Measurements from ENCODE around the gene DENND1A. TPM values are rescaled to one million over a fixed set of nuclear protein-coding genes. Genes with fewer than 3 reads are reported as not detected.

The DENND1A gene
- total and polyA plus RNA-seq, 2 of the 13 experiments (the other 11 are each of a cell fraction or from before 2014, with no cell fraction given) = 14.8 to 30.1 TPM

GRCh38 chr9:123470121-123470782, 459.7 kb downstream of the DENND1A start (continued):
- TF ChIP-seq PAX8 (CRISPR knock-in tag; IDR thresholded peaks at IDR 0.05; ENCODE audit: borderline replicate concordance) (no peak), ZNF136 (CRISPR knock-in tag; IDR thresholded peaks at IDR 0.05; ENCODE audit: low read depth) (no peak), ZNF329 (CRISPR knock-in tag; IDR thresholded peaks at IDR 0.05; ENCODE audit: low read depth) (no peak), ZNF367 (CRISPR knock-in tag; IDR thresholded peaks at IDR 0.05; ENCODE audit: borderline replicate concordance) (no peak), NFYB (CRISPR knock-in tag; IDR thresholded peaks at IDR 0.05) (peak; percentile 42), RAD51 (IDR thresholded peaks at IDR 0.05; ENCODE audit: borderline replicate concordance) (no peak), FOXO1 (CRISPR knock-in tag; IDR thresholded peaks at IDR 0.05) (no peak; the same call in 1 of the 2 replicates), ZNF768 (CRISPR knock-in tag; IDR thresholded peaks at IDR 0.05) (no peak), CSRNP2 (CRISPR knock-in tag; conservative IDR thresholded peaks at IDR 0.05; ENCODE audit: low read depth) (no peak), ZNF570 (CRISPR knock-in tag; IDR thresholded peaks at IDR 0.05; ENCODE audit: borderline replicate concordance) (no peak), NFATC3 (CRISPR knock-in tag; IDR thresholded peaks at IDR 0.05) (no peak), ZNF121 (CRISPR knock-in tag; IDR thresholded peaks at IDR 0.05) (no peak), TSC22D2 (CRISPR knock-in tag; IDR thresholded peaks at IDR 0.05; ENCODE audit: borderline replicate concordance) (no peak)
- TF ChIP-seq, protein P1, sequence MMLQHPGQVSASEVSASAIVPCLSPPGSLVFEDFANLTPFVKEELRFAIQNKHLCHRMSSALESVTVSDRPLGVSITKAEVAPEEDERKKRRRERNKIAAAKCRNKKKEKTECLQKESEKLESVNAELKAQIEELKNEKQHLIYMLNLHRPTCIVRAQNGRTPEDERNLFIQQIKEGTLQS (CRISPR knock-in tag; IDR thresholded peaks at IDR 0.05) = peak; percentile 61; the same call in 1 of the 2 replicates
- TF ChIP-seq, protein P2, sequence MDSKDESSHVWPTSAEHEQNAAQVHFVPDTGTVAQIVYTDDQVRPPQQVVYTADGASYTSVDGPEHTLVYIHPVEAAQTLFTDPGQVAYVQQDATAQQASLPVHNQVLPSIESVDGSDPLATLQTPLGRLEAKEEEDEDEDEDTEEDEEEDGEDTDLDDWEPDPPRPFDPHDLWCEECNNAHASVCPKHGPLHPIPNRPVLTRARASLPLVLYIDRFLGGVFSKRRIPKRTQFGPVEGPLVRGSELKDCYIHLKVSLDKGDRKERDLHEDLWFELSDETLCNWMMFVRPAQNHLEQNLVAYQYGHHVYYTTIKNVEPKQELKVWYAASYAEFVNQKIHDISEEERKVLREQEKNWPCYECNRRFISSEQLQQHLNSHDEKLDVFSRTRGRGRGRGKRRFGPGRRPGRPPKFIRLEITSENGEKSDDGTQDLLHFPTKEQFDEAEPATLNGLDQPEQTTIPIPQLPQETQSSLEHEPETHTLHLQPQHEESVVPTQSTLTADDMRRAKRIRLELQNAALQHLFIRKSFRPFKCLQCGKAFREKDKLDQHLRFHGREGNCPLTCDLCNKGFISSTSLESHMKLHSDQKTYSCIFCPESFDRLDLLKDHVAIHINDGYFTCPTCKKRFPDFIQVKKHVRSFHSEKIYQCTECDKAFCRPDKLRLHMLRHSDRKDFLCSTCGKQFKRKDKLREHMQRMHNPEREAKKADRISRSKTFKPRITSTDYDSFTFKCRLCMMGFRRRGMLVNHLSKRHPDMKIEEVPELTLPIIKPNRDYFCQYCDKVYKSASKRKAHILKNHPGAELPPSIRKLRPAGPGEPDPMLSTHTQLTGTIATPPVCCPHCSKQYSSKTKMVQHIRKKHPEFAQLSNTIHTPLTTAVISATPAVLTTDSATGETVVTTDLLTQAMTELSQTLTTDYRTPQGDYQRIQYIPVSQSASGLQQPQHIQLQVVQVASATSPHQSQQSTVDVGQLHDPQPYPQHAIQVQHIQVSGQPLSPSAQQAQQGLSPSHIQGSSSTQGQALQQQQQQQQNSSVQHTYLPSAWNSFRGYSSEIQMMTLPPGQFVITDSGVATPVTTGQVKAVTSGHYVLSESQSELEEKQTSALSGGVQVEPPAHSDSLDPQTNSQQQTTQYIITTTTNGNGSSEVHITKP (CRISPR knock-in tag; IDR thresholded peaks at IDR 0.05; ENCODE audit: low read depth) = peak; percentile 55
- TF ChIP-seq, protein P3, sequence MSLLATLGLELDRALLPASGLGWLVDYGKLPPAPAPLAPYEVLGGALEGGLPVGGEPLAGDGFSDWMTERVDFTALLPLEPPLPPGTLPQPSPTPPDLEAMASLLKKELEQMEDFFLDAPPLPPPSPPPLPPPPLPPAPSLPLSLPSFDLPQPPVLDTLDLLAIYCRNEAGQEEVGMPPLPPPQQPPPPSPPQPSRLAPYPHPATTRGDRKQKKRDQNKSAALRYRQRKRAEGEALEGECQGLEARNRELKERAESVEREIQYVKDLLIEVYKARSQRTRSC (CRISPR knock-in tag; IDR thresholded peaks at IDR 0.05; ENCODE audit: low read depth) = 0 out of 2 replicates have a peak, but pooled peaks have one; percentile 60
